ENCODE data around the gene ALDH1A2.
"Not testable (repeated sequence)": the region's sequence is repeated elsewhere in the genome, so short reads cannot be mapped to it uniquely, and the experiment has no call there.

ALDH1A2 gene

GRCh38 chr15:58039079-58040035, 26.2 kb downstream of the ALDH1A2 start:
- no peak for DNase-seq

GRCh38 chr15:58038426-58039078, 27.0 kb downstream of the ALDH1A2 start:
- no peak for DNase-seq

GRCh38 chr15:58037723-58038301, 27.7 kb downstream of the ALDH1A2 start:
- DNase-seq = no peak

DNA sequence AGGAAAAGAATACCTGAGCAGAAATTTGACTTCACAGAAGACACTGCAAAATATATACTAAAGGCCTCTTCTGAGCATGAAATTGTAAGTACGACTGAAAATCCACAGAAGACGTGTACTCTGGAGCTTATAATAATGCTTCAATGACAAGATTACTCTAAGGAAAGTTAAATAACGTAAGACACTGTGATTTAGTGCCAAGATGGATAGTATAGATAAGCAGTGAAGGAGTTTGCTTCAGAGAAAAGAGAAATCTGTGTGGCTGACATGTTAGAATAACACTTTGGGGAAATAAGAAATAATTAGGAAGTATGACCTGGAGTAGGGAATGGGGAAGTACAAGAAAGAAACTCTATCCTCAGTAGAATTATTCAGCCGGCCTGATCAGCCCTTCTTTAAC, 28.9 kb downstream of the ALDH1A2 start:
- DNase-seq = no peak

DNA sequence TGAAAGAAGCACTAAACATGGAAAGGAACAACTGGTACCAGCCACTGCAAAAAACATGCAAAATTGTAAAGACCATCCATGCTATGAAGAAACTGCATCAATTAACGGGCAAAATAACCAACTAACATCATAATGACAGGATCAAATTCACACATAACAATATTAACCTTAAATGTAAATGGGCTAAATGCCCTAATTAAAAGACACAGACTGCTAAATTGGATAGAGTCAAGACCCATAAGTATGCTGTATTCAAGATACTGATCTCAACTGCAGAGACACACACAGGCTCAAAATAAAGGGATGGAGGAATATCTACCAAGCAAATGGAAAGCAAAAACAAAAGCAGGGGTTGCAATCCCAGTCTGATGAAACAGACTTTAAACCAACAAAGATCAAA, 37.1 kb downstream of the ALDH1A2 start:
- DNase-seq = not testable (repeated sequence)

DNA sequence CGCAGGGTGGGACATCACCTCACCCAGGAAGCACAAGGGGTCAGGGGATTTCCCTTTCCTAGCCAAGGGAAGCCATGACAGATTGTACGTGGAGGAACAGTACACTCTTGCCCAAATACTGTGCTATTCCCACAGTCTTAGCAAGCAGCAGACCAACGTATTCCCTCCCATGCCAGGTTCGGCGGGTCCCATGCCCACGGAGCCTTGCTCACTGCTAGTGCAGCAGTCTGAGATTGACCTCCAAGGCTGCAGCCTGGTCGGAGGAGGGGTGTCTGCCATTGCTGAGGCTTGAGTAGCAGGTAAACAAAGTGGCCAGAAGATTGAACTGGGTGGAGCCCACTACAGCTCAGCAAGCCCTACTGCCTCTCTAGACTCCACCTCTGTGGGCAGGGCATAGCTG, 39.0 kb downstream of the ALDH1A2 start:
- no peak for DNase-seq

DNA sequence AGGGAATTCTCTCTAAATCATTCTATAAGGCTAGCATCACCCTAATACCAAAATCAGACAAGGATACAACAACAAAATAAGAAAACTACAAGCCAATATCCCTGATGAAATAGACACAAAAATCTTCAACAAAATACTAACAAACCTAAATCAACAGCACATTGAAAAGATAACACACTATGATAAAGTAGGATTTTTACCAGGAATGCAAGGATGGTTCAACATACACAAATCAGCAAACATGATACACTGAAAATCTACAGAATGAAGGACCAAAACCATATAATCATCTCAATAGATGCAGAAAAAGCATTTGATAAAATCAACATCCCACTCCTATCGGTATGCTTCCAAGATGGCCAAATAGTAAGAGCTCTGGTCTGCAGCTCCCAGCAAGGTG, 39.5 kb downstream of the ALDH1A2 start:
- no peak for DNase-seq

DNA sequence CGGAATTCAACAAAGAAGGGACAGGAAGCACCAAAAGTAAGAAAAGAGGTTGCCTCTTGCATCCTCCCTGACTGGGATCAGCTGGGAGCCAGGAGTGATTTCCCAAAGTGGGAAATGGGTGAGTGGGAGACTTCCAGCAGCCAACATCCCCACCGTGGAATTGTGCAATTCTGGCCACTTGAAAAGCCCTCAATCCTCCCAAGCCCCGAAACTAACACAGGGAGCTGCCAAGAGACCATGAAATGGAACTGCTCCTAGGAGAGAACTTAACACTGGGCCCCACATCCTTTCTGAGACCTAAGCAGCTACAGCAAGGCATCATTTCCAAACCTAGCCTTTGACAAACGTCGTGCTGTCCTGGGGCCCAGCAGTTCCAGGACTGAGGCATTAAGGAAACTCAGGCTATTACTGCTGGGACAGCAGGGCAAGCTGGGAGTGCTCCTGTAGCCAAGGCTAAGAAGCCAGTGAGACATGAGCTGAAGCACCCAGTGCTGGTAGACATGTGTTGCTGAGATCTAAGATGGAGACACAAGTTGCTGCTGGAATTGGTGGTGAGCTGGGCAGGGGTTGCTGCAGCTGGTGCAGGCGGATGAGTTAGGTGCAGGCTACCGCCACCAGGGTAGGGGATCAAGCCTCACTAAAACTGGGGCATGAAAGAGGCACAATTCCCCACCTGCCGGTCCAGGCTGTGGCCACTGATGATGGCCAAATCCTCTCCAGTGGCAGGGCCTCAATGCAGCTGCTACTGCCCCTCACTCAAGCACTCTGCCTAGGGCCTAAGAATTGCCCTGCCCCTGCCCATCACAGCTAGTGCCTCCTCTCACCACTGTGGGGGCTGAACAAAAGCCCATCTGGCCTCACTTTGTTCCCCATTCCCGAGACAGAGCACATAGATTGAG, 43.9 kb downstream of the ALDH1A2 start:
- DNase-seq = no peak

DNA sequence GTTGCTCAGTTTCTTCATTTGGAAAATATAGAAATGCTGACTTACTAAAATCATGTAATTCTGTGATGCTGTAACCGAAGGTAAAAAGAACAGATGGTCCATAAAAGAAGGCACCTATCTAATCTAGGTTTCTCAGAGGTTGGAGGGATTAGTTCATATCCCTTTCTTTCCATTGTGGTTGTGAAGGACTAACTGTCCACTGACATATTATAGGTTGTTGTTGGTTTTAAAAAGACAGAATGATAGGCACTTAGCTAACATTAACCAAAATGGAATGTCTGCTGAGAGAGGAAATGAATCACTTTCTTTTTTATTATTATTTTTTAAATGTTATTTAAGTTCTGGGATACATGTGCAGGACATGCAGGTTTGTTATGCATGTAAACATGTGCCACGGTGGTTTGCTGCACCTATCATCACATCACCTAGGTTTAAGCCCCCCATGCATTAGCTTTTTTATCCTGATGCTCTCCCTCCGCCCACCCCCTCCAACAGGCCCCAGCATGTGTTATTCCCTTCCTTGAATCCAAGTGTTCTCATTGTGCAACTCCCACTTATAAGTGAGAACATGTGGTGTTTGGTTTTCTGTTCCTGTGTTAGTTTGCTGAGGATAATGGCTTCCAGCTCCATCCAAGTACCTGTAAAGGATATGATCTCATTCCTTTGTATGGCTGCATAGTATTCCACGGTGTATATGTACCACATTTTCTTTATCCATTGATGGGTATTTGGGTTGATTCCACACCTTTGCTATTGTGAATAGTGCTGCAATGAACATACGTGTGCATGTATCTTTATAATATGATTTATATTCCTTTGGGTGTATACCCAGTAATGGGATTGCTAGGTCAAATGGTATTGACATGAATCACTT, 45.8 kb downstream of the ALDH1A2 start:
- no peak for DNase-seq

GRCh38 chr15:58017869-58018268, 47.6 kb downstream of the ALDH1A2 start:
- DNase-seq = no peak

DNA sequence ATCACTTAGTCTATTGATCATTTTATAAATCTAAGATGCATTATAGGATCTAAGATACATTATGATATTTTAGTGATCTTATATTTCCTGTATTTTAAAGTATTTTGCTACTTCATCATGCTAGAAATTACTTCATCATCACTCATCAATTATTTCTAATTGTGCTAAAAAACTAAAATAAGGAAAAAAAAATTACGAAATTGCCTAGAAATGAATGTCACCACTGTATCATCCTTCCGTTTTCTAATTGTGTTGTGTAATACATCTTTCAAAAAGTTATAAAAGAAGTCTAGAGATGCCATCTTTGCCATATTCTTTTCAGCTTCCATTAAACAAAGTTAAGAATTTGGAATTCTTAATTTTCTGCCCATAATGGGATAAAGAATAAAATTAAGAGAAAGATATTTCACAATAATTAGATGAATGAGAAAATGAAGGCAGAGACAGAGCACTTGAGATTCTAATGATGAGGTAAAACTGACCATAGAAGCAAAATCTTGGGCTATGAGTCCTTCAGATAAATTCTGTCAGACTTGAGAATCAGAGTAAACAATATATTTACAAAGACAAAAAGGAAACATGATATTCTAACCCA, 48.8 kb downstream of the ALDH1A2 start:
- DNase-seq = no peak

DNA sequence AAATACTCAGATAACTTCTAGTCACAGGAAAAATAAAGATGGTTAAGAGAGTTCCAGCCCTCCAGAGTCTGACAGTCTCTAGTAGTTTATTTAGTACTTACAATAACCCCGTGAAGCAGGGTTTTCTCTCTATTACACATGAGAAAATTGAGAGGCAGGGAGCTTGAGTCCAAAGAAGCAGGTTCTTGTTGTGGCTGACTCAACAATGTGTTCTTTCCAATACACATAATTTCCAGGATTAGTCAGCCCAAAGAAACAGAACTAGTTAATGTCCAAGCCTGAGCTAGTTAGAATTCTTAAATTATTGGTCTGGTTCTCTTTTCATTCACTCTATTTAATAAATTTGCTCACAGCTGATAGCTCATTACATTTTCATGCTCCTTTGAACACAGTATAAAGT, 49.9 kb downstream of the ALDH1A2 start:
- no peak for DNase-seq

GRCh38 chr15:58014470-58014869, 51.0 kb downstream of the ALDH1A2 start:
- DNase-seq = no peak

- DNase-seq = no peak
These were observed 51.5 kb downstream of the ALDH1A2 start for GRCh38 chr15:58014040-58014439.

DNA sequence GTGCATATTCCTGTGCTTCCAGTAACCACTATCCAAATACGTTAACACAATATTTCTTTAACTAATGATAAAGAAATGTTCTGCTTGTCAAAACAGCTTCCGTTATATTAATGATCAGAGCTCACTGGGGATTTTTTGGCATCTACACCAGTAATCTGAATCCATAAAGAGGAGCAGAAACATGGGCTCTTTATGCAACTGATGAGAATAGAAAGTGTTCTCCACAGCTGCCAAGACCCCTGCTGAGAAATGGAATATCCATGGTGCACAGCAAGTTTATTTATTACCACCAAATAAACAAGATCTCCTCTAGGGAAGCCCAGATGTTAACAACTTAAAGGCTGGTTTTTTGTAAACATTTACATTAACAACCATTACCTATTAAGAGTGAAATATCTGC, 54.5 kb downstream of the ALDH1A2 start:
- DNase-seq = no peak

- no peak for DNase-seq
These were observed 61.7 kb downstream of the ALDH1A2 start for GRCh38 chr15:58003810-58004209.

DNA sequence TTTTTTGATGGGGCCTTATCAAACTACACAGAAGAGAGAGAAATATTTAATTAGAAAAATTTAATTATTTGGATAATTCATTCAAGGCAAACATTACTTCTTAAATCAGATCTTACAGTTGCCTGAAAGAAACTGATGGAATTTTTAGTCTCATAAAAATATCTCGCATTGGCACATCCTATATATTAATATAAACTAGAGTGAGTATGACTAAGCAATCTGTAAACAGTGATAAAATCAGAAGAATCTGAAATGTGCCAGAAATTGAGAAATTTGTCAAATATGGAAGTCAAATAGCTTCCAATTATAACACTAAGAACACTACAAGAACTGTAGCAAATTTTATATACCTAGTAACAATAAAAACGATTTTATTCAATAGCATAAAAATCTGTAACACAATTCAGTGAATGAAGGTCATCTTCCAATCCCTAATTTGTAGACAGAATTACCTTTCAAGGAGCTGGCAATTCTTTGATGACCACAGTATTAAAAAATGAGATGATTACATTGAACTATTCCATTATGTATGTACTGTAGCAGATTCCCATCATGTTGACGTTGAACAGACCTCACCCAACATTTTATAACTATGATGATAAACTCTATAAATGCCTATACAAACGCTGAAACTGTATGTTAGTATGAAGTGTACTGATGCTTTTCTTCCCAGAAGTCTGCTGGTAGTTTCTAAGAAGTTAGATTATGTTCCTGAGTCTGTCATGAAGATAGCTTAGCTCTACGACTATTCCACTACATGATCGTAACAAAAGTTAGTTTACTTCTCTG, 63.0 kb downstream of the ALDH1A2 start:
- no peak for DNase-seq

GRCh38 chr15:57999699-58000098, 65.8 kb downstream of the ALDH1A2 start:
- not testable (repeated sequence) for DNase-seq

DNA sequence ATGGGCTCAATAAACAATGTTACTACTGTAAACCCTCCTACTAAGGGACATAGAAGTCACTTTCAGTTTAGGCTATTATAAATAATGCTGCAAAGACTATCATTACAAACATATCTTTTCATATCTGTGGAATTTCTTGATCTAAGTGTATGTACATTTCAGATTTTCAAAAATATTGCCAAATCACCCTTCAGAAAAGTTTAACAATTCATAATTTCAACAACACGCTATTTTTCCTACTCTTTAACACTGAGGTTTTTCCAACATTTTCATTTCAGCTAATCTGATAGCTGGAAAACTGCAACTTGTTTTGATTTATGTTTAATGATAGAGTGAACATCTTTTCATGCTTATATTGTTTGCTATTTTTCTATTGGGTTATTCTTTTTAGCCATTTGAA, 69.0 kb downstream of the ALDH1A2 start:
- no peak for DNase-seq

- DNase-seq = no peak
These were observed 71.1 kb downstream of the ALDH1A2 start for GRCh38 chr15:57994221-57995049.

All from NK-92 treated with Interleukin-12 subunit alpha and Interleukin-12 subunit beta, amount 100 ng/mL, for 24 hours (cell line).